ENCODE data around the gene METTL1.

- TF ChIP-seq POLR2A (IDR thresholded peaks at IDR 0.05; ENCODE audit: extremely low read depth, insufficient read length) (no peak), CTCF (IDR thresholded peaks at IDR 0.05; ENCODE audit: low read depth, low read length) (no peak), MAX (IDR thresholded peaks at IDR 0.05; ENCODE audit: low read depth, low read length) (no peak)
Measured at GRCh38 chr12:57757771-57758170, 14.1 kb downstream of the METTL1 start.
